HL-60/S4 treated with phorbol 12-myristate 13-acetate at 8.2 ng/mL for 4 days and 3 days (cell line): ENCODE results near the gene GNAO1.

Experiments used
- in situ Hi-C: fragments of 300-500 bp; cut with MboI; formaldehyde crosslinking; loops from 2 replicates; pipeline ENCODE4 v1.15.0; 2022; ENCODE audit warnings: low sequenced_read_pairs

GNAO1 gene

GRCh38 chr16:56197192-56197992, 6.1 kb downstream of the GNAO1 start:
- in situ Hi-C loops = no loop called here

GRCh38 chr16:56198006-56198754, 6.9 kb downstream of the GNAO1 start:
- in situ Hi-C loops = no loop called here

GRCh38 chr16:56198755-56199114, 7.4 kb downstream of the GNAO1 start:
- in situ Hi-C loops = no loop called here

GRCh38 chr16:56199164-56199563, 7.9 kb downstream of the GNAO1 start:
- in situ Hi-C loops = no loop called here

- in situ Hi-C loops = no loop called here
Observed at GRCh38 chr16:56201030-56201429, 9.7 kb downstream of the GNAO1 start.

- in situ Hi-C loops = no loop called here
Observed at GRCh38 chr16:56202036-56202435, 10.7 kb downstream of the GNAO1 start.

- in situ Hi-C loops = no loop called here
Observed at GRCh38 chr16:56203052-56203451, 11.8 kb downstream of the GNAO1 start.

- in situ Hi-C loops = no loop called here
Observed at GRCh38 chr16:56204816-56205215, 13.5 kb downstream of the GNAO1 start.

- in situ Hi-C loops = no loop called here
Observed at GRCh38 chr16:56206951-56207350, 15.7 kb downstream of the GNAO1 start.

GRCh38 chr16:56207421-56207820, 16.1 kb downstream of the GNAO1 start:
- in situ Hi-C loops = no loop called here

- in situ Hi-C loops = no loop called here
Observed at GRCh38 chr16:56211435-56211981, 20.2 kb downstream of the GNAO1 start.

- in situ Hi-C loops = no loop called here
Observed at GRCh38 chr16:56212144-56212543, 20.9 kb downstream of the GNAO1 start.

- in situ Hi-C loops = no loop called here
Observed at GRCh38 chr16:56221995-56222394, 30.7 kb downstream of the GNAO1 start.

GRCh38 chr16:56222474-56222997, 31.2 kb downstream of the GNAO1 start:
- in situ Hi-C loops = no loop called here

GRCh38 chr16:56225017-56225742, 33.9 kb downstream of the GNAO1 start:
- in situ Hi-C loops = no loop called here

- in situ Hi-C loops = no loop called here
Observed at GRCh38 chr16:56226187-56226586, 34.9 kb downstream of the GNAO1 start.

- in situ Hi-C loops = no loop called here
Observed at GRCh38 chr16:56226845-56227525, 35.7 kb downstream of the GNAO1 start.

GRCh38 chr16:56227936-56228335, 36.6 kb downstream of the GNAO1 start:
- in situ Hi-C loops = no loop called here

- in situ Hi-C loops = no loop called here
Observed at GRCh38 chr16:56228476-56228875, 37.2 kb downstream of the GNAO1 start.

GRCh38 chr16:56233795-56234566, 42.7 kb downstream of the GNAO1 start:
- in situ Hi-C loops = no loop called here
